Measurements from ENCODE around the gene STRAP. TPM values are rescaled to one million over a fixed set of nuclear protein-coding genes. Genes with fewer than 3 reads are reported as not detected.

The STRAP gene
- total and polyA plus RNA-seq, 9 of the 15 experiments (the other 6 are each of a cell fraction or from before 2014, with no cell fraction given) = 58.5 to 134 (median 89.5) TPM

DNA sequence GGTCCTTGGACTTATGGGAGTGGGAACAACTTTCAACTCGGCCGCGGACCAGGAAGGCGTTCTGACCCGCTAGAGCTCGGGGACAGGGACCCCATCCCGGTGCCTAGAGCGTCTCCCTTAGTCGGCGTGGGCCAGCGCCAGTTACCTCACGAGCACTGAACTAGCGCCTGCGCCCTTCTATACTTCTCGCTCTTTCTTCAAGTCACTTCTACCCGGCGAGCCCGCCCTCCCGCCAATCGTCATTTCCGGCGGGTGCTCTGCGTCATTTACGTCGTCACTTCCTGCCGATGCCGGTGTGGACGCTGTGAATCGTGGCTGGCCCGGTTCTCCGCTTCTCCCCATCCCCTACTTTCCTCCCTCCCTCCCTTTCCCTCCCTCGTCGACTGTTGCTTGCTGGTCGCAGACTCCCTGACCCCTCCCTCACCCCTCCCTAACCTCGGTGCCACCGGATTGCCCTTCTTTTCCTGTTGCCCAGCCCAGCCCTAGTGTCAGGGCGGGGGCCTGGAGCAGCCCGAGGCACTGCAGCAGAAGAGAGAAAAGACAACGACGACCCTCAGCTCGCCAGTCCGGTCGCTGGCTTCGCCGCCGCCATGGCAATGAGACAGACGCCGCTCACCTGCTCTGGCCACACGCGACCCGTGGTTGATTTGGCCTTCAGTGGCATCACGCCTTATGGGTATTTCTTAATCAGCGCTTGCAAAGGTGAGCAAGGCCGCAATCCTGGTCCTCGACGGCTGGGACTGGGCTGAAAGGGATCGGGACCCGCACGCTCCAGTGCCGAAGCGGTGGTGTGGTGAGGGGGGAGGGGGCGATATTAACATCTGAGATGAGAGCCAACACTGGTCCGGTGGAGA, at the start of gene STRAP (continued):
- TF ChIP-seq RBFOX2 (IDR thresholded peaks at IDR 0.05; ENCODE audit: low read depth, low read length) (peak; percentile 95), JUN (IDR thresholded peaks at IDR 0.05; ENCODE audit: borderline replicate concordance, low read depth, low read length) (no peak), JUN (CRISPR knock-in tag; IDR thresholded peaks at IDR 0.05; ENCODE audit: borderline replicate concordance) (no peak), EGR1 (conservative IDR thresholded peaks at IDR 0.05) (no peak), ZC3H11A (IDR thresholded peaks at IDR 0.05; ENCODE audit: low read depth, low read length) (no peak), SUPT5H (IDR thresholded peaks at IDR 0.05) (peak; percentile 92)
- TF ChIP-seq, protein P1, sequence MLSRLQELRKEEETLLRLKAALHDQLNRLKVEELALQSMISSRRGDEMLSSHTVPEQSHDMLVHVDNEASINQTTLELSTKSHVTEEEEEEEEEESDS (CRISPR knock-in tag; IDR thresholded peaks at IDR 0.05) = no peak
- TF ChIP-seq, protein P2, sequence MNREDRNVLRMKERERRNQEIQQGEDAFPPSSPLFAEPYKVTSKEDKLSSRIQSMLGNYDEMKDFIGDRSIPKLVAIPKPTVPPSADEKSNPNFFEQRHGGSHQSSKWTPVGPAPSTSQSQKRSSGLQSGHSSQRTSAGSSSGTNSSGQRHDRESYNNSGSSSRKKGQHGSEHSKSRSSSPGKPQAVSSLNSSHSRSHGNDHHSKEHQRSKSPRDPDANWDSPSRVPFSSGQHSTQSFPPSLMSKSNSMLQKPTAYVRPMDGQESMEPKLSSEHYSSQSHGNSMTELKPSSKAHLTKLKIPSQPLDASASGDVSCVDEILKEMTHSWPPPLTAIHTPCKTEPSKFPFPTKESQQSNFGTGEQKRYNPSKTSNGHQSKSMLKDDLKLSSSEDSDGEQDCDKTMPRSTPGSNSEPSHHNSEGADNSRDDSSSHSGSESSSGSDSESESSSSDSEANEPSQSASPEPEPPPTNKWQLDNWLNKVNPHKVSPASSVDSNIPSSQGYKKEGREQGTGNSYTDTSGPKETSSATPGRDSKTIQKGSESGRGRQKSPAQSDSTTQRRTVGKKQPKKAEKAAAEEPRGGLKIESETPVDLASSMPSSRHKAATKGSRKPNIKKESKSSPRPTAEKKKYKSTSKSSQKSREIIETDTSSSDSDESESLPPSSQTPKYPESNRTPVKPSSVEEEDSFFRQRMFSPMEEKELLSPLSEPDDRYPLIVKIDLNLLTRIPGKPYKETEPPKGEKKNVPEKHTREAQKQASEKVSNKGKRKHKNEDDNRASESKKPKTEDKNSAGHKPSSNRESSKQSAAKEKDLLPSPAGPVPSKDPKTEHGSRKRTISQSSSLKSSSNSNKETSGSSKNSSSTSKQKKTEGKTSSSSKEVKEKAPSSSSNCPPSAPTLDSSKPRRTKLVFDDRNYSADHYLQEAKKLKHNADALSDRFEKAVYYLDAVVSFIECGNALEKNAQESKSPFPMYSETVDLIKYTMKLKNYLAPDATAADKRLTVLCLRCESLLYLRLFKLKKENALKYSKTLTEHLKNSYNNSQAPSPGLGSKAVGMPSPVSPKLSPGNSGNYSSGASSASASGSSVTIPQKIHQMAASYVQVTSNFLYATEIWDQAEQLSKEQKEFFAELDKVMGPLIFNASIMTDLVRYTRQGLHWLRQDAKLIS (CRISPR knock-in tag; IDR thresholded peaks at IDR 0.05) = no peak
- TF ChIP-seq, protein P3, sequence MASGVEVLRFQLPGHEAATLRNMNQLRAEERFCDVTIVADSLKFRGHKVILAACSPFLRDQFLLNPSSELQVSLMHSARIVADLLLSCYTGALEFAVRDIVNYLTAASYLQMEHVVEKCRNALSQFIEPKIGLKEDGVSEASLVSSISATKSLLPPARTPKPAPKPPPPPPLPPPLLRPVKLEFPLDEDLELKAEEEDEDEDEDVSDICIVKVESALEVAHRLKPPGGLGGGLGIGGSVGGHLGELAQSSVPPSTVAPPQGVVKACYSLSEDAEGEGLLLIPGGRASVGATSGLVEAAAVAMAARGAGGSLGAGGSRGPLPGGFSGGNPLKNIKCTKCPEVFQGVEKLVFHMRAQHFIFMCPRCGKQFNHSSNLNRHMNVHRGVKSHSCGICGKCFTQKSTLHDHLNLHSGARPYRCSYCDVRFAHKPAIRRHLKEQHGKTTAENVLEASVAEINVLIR (CRISPR knock-in tag; IDR thresholded peaks at IDR 0.05) = peak; percentile 90
- TF ChIP-seq, protein P4, sequence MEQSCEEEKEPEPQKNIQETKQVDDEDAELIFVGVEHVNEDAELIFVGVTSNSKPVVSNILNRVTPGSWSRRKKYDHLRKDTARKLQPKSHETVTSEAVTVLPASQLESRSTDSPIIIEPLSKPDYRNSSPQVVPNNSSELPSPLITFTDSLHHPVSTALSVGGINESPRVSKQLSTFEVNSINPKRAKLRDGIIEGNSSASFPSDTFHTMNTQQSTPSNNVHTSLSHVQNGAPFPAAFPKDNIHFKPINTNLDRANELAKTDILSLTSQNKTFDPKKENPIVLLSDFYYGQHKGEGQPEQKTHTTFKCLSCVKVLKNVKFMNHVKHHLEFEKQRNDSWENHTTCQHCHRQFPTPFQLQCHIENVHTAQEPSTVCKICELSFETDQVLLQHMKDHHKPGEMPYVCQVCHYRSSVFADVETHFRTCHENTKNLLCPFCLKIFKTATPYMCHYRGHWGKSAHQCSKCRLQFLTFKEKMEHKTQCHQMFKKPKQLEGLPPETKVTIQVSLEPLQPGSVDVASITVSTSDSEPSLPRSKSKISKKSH (CRISPR knock-in tag; IDR thresholded peaks at IDR 0.05) = no peak
- TF ChIP-seq, protein P5, sequence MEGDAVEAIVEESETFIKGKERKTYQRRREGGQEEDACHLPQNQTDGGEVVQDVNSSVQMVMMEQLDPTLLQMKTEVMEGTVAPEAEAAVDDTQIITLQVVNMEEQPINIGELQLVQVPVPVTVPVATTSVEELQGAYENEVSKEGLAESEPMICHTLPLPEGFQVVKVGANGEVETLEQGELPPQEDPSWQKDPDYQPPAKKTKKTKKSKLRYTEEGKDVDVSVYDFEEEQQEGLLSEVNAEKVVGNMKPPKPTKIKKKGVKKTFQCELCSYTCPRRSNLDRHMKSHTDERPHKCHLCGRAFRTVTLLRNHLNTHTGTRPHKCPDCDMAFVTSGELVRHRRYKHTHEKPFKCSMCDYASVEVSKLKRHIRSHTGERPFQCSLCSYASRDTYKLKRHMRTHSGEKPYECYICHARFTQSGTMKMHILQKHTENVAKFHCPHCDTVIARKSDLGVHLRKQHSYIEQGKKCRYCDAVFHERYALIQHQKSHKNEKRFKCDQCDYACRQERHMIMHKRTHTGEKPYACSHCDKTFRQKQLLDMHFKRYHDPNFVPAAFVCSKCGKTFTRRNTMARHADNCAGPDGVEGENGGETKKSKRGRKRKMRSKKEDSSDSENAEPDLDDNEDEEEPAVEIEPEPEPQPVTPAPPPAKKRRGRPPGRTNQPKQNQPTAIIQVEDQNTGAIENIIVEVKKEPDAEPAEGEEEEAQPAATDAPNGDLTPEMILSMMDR (IDR thresholded peaks at IDR 0.05 in 2 of 3, conservative IDR thresholded peaks at IDR 0.05 in 1 of 3; ENCODE audit: insufficient read depth in 2 of 3, low read depth in 1 of 3, low read length in 3 of 3) = no peak
- TF ChIP-seq, protein P6, sequence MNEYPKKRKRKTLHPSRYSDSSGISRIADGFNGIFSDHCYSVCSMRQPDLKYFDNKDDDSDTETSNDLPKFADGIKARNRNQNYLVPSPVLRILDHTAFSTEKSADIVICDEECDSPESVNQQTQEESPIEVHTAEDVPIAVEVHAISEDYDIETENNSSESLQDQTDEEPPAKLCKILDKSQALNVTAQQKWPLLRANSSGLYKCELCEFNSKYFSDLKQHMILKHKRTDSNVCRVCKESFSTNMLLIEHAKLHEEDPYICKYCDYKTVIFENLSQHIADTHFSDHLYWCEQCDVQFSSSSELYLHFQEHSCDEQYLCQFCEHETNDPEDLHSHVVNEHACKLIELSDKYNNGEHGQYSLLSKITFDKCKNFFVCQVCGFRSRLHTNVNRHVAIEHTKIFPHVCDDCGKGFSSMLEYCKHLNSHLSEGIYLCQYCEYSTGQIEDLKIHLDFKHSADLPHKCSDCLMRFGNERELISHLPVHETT (CRISPR knock-in tag; conservative IDR thresholded peaks at IDR 0.05 in 1 of 2, IDR thresholded peaks at IDR 0.05 in 1 of 2) = peak in 1 of 2 experiments; percentile 55; a peak in 1 of 4 replicates
- TF ChIP-seq, protein P7, sequence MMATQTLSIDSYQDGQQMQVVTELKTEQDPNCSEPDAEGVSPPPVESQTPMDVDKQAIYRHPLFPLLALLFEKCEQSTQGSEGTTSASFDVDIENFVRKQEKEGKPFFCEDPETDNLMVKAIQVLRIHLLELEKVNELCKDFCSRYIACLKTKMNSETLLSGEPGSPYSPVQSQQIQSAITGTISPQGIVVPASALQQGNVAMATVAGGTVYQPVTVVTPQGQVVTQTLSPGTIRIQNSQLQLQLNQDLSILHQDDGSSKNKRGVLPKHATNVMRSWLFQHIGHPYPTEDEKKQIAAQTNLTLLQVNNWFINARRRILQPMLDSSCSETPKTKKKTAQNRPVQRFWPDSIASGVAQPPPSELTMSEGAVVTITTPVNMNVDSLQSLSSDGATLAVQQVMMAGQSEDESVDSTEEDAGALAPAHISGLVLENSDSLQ (IDR thresholded peaks at IDR 0.05) = peak; percentile 63; the same call in 1 of the 2 replicates
